ENCODE data around the gene XRCC1. TPM values are rescaled to one million over a fixed set of nuclear protein-coding genes. Genes with fewer than 3 reads are reported as not detected.
"Not testable (repeated sequence)": the region's sequence is repeated elsewhere in the genome, so short reads cannot be mapped to it uniquely, and the experiment has no call there.

The XRCC1 gene
- total and polyA plus RNA-seq, 4 experiments from 2014 or later, result 16.3 to 41.0 (median 31.2) TPM

DNA sequence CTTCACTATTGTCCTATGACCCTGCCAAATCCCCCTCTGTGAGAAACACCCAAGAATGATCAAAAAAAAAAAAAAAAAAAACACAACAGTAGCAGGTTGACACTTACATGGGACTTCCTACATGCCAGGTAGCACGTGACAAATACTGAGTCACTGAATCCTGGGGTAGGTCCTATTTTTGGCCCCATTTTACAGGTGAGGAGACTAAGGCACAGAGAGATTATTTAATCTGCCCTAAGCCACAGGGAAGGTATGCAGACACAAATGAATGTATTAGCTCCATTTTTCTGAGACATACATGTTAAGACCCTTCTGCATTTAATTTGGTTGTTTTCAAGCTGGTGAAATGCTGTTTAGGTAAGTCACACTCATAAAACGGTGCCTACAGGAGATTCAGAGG, 26.6 kb downstream of the XRCC1 start:
- H3K4me1 ChIP-seq (ENCODE audit: insufficient read depth, low read length), result no peaks in the 10 kb centered on the region
- H3K4me3 Mint-ChIP-seq, result no peak overlapping the region
- no peaks in the 10 kb centered on the region for H3K27me3 Mint-ChIP-seq
- no peaks in the 10 kb centered on the region for H3K27me3 ChIP-seq (ENCODE audit: insufficient read depth, low read length)
- no peak overlapping the region for H3K4me3 ChIP-seq (ENCODE audit: low read length in 2 of 2)
- intact Hi-C loops (cut with micrococcal nuclease), result no loop called here
- peaks cover 21 to 45% of the 10 kb centered on the region in 2 donors for H3K36me3 Mint-ChIP-seq
- H3K9me3 ChIP-seq (ENCODE audit: control insufficient read depth in 1 of 2, low read length in 2 of 2), result no peaks in the 10 kb centered on the region
- H3K4me1 Mint-ChIP-seq, result peaks cover 0 to 2% (median 0%) of the 10 kb centered on the region in 4 donors
- DNase-seq, result no peak
- peak overlapping the region in 2 of 7 donors; percentile 17 to 83 for H3K27ac Mint-ChIP-seq
- no peaks in the 10 kb centered on the region for H3K9me3 Mint-ChIP-seq
- ChIA-PET CTCF (ENCODE audit: partially characterized antibody) (interaction anchor here (0.5 to 11.2 kb wide), 2 partner anchors 29 to 46 kb away, joined by 3 to 245 read pairs; partner anchors contain the start of genes IRGQ and ZNF576), POLR2A (ENCODE audit: partially characterized antibody) (interaction anchor here (0.6 kb wide), 1 partner anchor 16 kb away, joined by 3 read pairs; the partner anchor contains the start of gene ZNF575)
- H3K36me3 ChIP-seq (ENCODE audit: insufficient read depth, low read length), result peaks cover 46% of the 10 kb centered on the region
- H3K27ac ChIP-seq (ENCODE audit: low read depth, low read length), result no peak overlapping the region

DNA sequence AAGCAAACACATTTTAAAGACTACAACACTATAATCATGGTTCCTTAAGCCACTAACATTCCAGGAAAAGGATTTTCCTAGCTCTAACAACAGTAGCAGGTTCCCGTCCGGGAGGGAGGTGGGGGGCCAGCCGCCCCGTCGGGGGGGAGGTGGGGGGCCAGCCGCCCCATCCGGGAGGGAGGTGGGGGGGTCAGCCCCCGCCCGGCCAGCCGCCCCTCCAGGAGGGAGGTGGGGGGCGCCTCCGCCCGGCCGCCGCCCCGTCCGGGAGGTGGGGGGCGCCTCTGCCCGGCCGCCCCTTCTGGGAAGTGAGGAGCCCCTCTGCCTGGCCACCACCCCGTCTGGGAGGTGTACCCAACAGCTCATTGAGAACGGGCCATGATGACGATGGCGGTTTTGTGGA, 27.4 kb downstream of the XRCC1 start:
- H3K27me3 ChIP-seq (ENCODE audit: insufficient read depth, low read length); H3K4me3 Mint-ChIP-seq; H3K27ac ChIP-seq (ENCODE audit: low read depth, low read length); H3K9me3 Mint-ChIP-seq; intact Hi-C loops (cut with micrococcal nuclease); H3K4me1 Mint-ChIP-seq; DNase-seq; H3K4me3 ChIP-seq (ENCODE audit: low read length in 2 of 2); H3K27me3 Mint-ChIP-seq; H3K27ac Mint-ChIP-seq; H3K9me3 ChIP-seq (ENCODE audit: control insufficient read depth in 1 of 2, low read length in 2 of 2); H3K4me1 ChIP-seq (ENCODE audit: insufficient read depth, low read length); POLR2A ChIA-PET (ENCODE audit: partially characterized antibody): not testable (repeated sequence)
- peaks cover 28 to 53% of the 10 kb centered on the region in 2 donors for H3K36me3 Mint-ChIP-seq
- CTCF ChIA-PET (ENCODE audit: partially characterized antibody), result interaction anchor here (11.2 kb wide), 1 partner anchor 47 kb away, joined by 245 read pairs; the partner anchor contains the start of genes IRGQ and ZNF576
- peaks cover 50% of the 10 kb centered on the region for H3K36me3 ChIP-seq (ENCODE audit: insufficient read depth, low read length)

DNA sequence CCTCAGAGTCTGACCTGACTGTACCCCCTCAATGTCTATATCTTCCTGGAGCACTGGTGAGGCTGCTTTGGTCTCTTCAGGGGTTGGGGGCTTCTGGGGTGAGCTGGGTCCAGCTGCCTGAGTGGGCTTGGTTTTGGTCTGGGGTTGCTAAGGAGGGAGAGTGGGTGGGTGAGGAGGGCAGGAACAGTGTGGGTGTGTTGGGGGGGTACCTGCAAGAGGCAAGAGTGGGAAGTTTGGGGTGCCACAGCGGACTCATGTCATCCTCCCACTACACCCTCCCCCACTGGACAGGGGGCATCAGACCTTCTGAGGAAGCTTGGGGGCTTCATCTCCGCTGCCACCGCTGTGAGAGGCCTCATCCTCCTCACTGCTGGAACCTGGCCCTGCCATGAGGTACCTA, 28.7 kb downstream of the XRCC1 start:
- Mint-ChIP-seq H3K9me3 (no peaks in the 10 kb centered on the region), H3K27me3 (no peaks in the 10 kb centered on the region), H3K4me1 (peaks cover 0 to under 1% (median 0%) of the 10 kb centered on the region in 4 donors), H3K27ac (peak overlapping the region in 1 of 7 donors; percentile 48), H3K36me3 (peaks cover 31 to 55% of the 10 kb centered on the region in 2 donors), H3K4me3 (no peak overlapping the region)
- Histone ChIP-seq H3K4me3 (ENCODE audit: low read length in 2 of 2) (no peak overlapping the region), H3K27me3 (ENCODE audit: insufficient read depth, low read length) (no peaks in the 10 kb centered on the region), H3K9me3 (ENCODE audit: control insufficient read depth in 1 of 2, low read length in 2 of 2) (no peaks in the 10 kb centered on the region), H3K36me3 (ENCODE audit: insufficient read depth, low read length) (peaks cover 48% of the 10 kb centered on the region), H3K27ac (ENCODE audit: low read depth, low read length) (no peak overlapping the region), H3K4me1 (ENCODE audit: insufficient read depth, low read length) (no peaks in the 10 kb centered on the region)
- ChIA-PET POLR2A (ENCODE audit: partially characterized antibody) (no interaction called here), CTCF (ENCODE audit: partially characterized antibody) (interaction anchor here (2.0 kb wide), 1 partner anchor 8 kb away, joined by 9 read pairs; no protein-coding TSS in a partner anchor)
- no peak for DNase-seq
- intact Hi-C loops (cut with micrococcal nuclease), result no loop called here

DNA sequence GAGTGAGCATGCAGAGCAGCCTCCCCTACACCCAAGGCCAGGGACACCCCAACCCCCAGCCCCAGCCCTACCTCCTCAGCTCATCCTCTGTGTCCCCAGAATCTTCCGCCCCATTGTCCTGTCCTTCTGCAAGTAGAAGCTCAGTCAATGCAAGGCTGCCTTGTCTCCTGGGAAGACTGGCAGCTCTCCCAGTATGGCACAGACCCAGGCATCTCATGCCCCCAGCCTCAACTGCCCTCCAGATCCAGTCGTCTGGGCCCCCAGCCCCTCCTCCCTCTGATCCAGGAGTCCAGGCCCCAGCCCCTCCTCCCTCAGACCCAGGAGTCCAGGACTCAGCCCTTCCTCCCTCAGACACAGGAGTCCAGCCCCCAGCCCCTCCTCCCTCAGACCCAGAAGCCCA, 29.3 kb downstream of the XRCC1 start:
- Mint-ChIP-seq H3K9me3 (no peaks in the 10 kb centered on the region), H3K36me3 (peaks cover 28 to 53% of the 10 kb centered on the region in 2 donors), H3K27ac (no peak overlapping the region), H3K4me3 (no peak overlapping the region), H3K4me1 (no peaks in the 10 kb centered on the region), H3K27me3 (no peaks in the 10 kb centered on the region)
- ChIA-PET POLR2A (ENCODE audit: partially characterized antibody) (interaction anchor here (2.0 kb wide), 1 partner anchor 13 kb away, joined by 7 read pairs; the partner anchor contains the start of gene ZNF575), CTCF (ENCODE audit: partially characterized antibody) (interaction anchor here (0.8 to 2.0 kb wide), 2 partner anchors 9 to 26 kb away, joined by 4 to 9 read pairs; no protein-coding TSS in a partner anchor)
- Histone ChIP-seq H3K4me3 (ENCODE audit: low read length in 2 of 2) (no peak overlapping the region), H3K27ac (ENCODE audit: low read depth, low read length) (no peak overlapping the region), H3K4me1 (ENCODE audit: insufficient read depth, low read length) (no peaks in the 10 kb centered on the region), H3K36me3 (ENCODE audit: insufficient read depth, low read length) (peaks cover 44% of the 10 kb centered on the region), H3K9me3 (ENCODE audit: control insufficient read depth in 1 of 2, low read length in 2 of 2) (no peaks in the 10 kb centered on the region), H3K27me3 (ENCODE audit: insufficient read depth, low read length) (no peaks in the 10 kb centered on the region)
- intact Hi-C loops (cut with micrococcal nuclease), result no loop called here
- DNase-seq, result no peak

DNA sequence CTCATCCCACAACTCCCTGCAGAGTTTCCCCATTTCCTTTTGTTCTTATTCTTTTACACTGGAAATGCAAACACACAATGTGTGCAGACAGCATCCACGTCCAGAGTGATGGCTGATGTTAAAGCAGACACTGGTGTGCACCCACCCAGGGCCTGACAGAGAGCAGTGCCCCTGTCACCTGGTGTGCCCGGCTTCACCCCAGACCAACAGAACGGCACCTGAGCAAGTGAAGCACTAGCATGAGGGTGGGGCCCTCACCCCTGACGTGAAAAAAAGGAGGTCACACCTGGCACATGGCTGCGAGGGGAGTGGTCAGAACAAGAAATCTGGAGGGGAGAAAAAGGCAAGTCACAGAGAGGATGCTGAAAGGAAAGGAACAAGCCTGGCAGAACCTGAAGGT, 30.1 kb downstream of the XRCC1 start:
- Histone ChIP-seq H3K4me1 (ENCODE audit: insufficient read depth, low read length) (no peaks in the 10 kb centered on the region), H3K4me3 (ENCODE audit: low read length in 2 of 2) (no peak overlapping the region), H3K9me3 (ENCODE audit: control insufficient read depth in 1 of 2, low read length in 2 of 2) (no peaks in the 10 kb centered on the region), H3K27ac (ENCODE audit: low read depth, low read length) (no peak overlapping the region), H3K36me3 (ENCODE audit: insufficient read depth, low read length) (peaks cover 37% of the 10 kb centered on the region), H3K27me3 (ENCODE audit: insufficient read depth, low read length) (no peaks in the 10 kb centered on the region)
- Mint-ChIP-seq H3K27me3 (no peaks in the 10 kb centered on the region), H3K36me3 (peaks cover 27 to 52% of the 10 kb centered on the region in 2 donors), H3K4me3 (no peak overlapping the region), H3K4me1 (no peaks in the 10 kb centered on the region), H3K27ac (peak overlapping the region in 5 of 7 donors; percentile 30 to 63 (median 42)), H3K9me3 (no peaks in the 10 kb centered on the region)
- CTCF ChIA-PET (ENCODE audit: partially characterized antibody), result interaction anchor here (0.8 to 2.0 kb wide), 2 partner anchors 10 to 26 kb away, joined by 4 to 9 read pairs; no protein-coding TSS in a partner anchor
- DNase-seq, result no peak
- POLR2A ChIA-PET (ENCODE audit: partially characterized antibody), result interaction anchor here (2.0 kb wide), 1 partner anchor 13 kb away, joined by 7 read pairs; the partner anchor contains the start of gene ZNF575
- intact Hi-C loops (cut with micrococcal nuclease), result no loop called here

DNA sequence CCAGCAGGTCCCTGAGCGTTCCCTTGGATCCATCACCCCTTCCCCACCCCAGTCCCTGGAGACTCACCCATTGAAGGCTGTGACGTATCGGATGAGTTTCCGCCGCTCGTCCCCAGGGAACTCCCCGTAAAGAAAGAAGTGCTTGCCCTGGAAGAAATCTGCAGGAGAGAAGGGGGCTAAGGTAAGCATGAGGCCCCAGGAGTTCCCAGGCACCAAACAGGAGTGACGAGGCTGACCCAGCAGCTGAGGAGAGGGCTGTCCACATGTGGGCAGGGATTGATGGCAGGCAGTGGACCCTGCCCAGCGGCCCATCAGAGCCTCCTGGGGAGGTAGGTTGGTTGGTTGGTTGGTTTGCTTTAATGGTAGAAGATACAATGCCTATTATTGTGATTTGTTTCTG, 31.2 kb downstream of the XRCC1 start:
- intact Hi-C loops (cut with micrococcal nuclease), result no loop called here
- no peak overlapping the region for H3K27ac ChIP-seq (ENCODE audit: low read depth, low read length)
- peaks cover 0 to 3% (median 2%) of the 10 kb centered on the region in 8 donors for H3K9me3 Mint-ChIP-seq
- CTCF ChIA-PET (ENCODE audit: partially characterized antibody), result no interaction called here
- POLR2A ChIA-PET (ENCODE audit: partially characterized antibody), result interaction anchor here (1.2 to 2.0 kb wide), 2 partner anchors 10 to 11 kb away, joined by 3 to 7 read pairs; partner anchors contain the start of gene ZNF575
- DNase-seq, result no peak
- H3K4me1 ChIP-seq (ENCODE audit: insufficient read depth, low read length), result no peaks in the 10 kb centered on the region
- no peaks in the 10 kb centered on the region for H3K27me3 ChIP-seq (ENCODE audit: insufficient read depth, low read length)
- peaks cover 35 to 54% of the 10 kb centered on the region in 2 donors for H3K36me3 Mint-ChIP-seq
- no peaks in the 10 kb centered on the region for H3K9me3 ChIP-seq (ENCODE audit: control insufficient read depth in 1 of 2, low read length in 2 of 2)
- peak overlapping the region in 1 of 7 donors; percentile 67 for H3K27ac Mint-ChIP-seq
- no peaks in the 10 kb centered on the region for H3K4me1 Mint-ChIP-seq
- peaks cover 42% of the 10 kb centered on the region for H3K36me3 ChIP-seq (ENCODE audit: insufficient read depth, low read length)
- H3K4me3 Mint-ChIP-seq, result no peak overlapping the region
- H3K4me3 ChIP-seq (ENCODE audit: low read length in 2 of 2), result no peak overlapping the region
- no peaks in the 10 kb centered on the region for H3K27me3 Mint-ChIP-seq

DNA sequence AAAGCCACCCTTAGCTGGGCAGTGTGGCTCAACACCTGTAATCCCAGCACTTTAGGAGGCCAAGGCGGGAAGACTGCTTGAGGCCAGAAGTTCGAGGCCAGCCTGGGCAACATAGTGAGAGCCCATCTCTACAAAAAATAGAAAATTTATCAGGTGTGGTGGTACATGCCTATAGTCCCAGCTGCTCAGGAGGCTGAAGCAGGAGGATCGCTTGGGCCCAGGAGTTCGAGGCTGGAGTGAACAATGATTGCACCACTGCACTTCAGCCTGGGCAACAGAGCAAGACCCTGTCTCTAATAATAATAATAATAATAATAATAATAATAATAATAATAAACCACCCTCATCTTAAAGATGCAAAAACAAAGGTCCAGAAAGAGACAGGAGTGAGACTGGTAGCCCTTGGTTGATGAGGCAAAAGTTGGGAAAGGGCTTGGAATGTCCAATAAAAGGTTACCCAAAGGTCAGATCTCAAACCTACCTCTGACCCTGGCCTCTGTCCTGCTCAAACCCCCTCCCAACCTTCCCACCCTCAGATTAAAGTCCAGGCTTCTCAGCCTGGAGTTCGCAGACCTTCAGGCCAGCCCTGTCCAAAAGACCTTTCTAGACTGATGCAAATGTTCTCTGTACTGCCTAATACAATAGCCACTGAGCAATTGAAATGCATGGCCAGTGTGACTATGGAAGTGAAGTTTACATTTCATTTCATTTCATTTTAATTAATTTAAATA, 33.2 kb downstream of the XRCC1 start:
- no peaks in the 10 kb centered on the region for H3K27me3 ChIP-seq (ENCODE audit: insufficient read depth, low read length)
- H3K4me3 ChIP-seq (ENCODE audit: low read length in 2 of 2), result no peak overlapping the region
- H3K27ac Mint-ChIP-seq, result peak overlapping the region in 3 of 7 donors; percentile 9 to 71 (median 30)
- H3K36me3 Mint-ChIP-seq, result peaks cover 52 to 64% of the 10 kb centered on the region in 2 donors
- no peaks in the 10 kb centered on the region for H3K27me3 Mint-ChIP-seq
- ChIA-PET POLR2A (ENCODE audit: partially characterized antibody) (interaction anchor here (0.6 to 1.3 kb wide), 2 partner anchors 10 to 65 kb away, joined by 4 to 5 read pairs; partner anchors contain the start of gene ZNF575), CTCF (ENCODE audit: partially characterized antibody) (interaction anchor here (1.1 kb wide), 1 partner anchor 87 kb away, joined by 3 read pairs; no protein-coding TSS in a partner anchor)
- no peak overlapping the region for H3K27ac ChIP-seq (ENCODE audit: low read depth, low read length)
- H3K9me3 ChIP-seq (ENCODE audit: control insufficient read depth in 1 of 2, low read length in 2 of 2), result no peaks in the 10 kb centered on the region
- no peaks in the 10 kb centered on the region for H3K4me1 Mint-ChIP-seq
- H3K9me3 Mint-ChIP-seq, result peaks cover 0 to 12% (median 3%) of the 10 kb centered on the region in 8 donors
- DNase-seq, result no peak
- no peaks in the 10 kb centered on the region for H3K4me1 ChIP-seq (ENCODE audit: insufficient read depth, low read length)
- no peak overlapping the region for H3K4me3 Mint-ChIP-seq
- H3K36me3 ChIP-seq (ENCODE audit: insufficient read depth, low read length), result peaks cover 48% of the 10 kb centered on the region
- intact Hi-C loops (cut with micrococcal nuclease), result no loop called here

All from CD4-positive, alpha-beta memory T cell (primary cell).